Measurements from ENCODE around the gene C3orf22.

- TF ChIP-seq, protein P1, sequence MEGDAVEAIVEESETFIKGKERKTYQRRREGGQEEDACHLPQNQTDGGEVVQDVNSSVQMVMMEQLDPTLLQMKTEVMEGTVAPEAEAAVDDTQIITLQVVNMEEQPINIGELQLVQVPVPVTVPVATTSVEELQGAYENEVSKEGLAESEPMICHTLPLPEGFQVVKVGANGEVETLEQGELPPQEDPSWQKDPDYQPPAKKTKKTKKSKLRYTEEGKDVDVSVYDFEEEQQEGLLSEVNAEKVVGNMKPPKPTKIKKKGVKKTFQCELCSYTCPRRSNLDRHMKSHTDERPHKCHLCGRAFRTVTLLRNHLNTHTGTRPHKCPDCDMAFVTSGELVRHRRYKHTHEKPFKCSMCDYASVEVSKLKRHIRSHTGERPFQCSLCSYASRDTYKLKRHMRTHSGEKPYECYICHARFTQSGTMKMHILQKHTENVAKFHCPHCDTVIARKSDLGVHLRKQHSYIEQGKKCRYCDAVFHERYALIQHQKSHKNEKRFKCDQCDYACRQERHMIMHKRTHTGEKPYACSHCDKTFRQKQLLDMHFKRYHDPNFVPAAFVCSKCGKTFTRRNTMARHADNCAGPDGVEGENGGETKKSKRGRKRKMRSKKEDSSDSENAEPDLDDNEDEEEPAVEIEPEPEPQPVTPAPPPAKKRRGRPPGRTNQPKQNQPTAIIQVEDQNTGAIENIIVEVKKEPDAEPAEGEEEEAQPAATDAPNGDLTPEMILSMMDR (conservative IDR thresholded peaks at IDR 0.05 in 1 of 2, IDR thresholded peaks at IDR 0.05 in 1 of 2; ENCODE audit: low read depth in 1 of 2, low read length in 2 of 2), result no peak
- TF ChIP-seq EZH2 (IDR thresholded peaks at IDR 0.05; ENCODE audit: low read length, missing control alignments), result no peak
These were observed 12.3 kb upstream of the C3orf22 start for GRCh38 chr3:126571078-126571477.
